A673 (cell line): ENCODE data around the gene DUSP8.

Experiments
- CTCF ChIP-seq: fragments of 300-800, 200-600 bp; sonication (generic); conservative IDR thresholded peaks from 2 replicates; pipeline ENCODE4 v1.5.1; 2017; ENCODE audit warnings: low read depth, mild to moderate bottlenecking, antibody characterized with exemption, low read length, moderate library complexity, mixed read lengths
- EZH2 ChIP-seq: fragments of 200-600 bp; sonication (generic); IDR thresholded peaks from 2 replicates; pipeline ENCODE4 v1.6.1; 2017; ENCODE audit warnings: borderline replicate concordance, low read depth, mild to moderate bottlenecking, mixed read lengths, antibody characterized with exemption, low read length; ENCODE audit not compliant: poor library complexity, severe bottlenecking

GRCh38 chr11:1538153-1538552 is 33.9 kb downstream of the DUSP8 start:
- TF ChIP-seq CTCF (no peak), EZH2 (no peak)
